Activated naive CD8-positive, alpha-beta T cell (primary cell): ENCODE results near the gene NRG2.
A peak's percentile ranks its signal among the peaks of the same experiment; 100 is the strongest.

Source experiments
- H3K27ac Mint-ChIP-seq: one replicate; pipeline ENCODE4 v1.8.0; 2021; ENCODE audit warnings: mixed read lengths
- H3K27me3 Mint-ChIP-seq: one replicate; pipeline ENCODE4 v1.8.0; 2021; ENCODE audit warnings: mixed read lengths
- H3K36me3 Mint-ChIP-seq: one replicate; pipeline ENCODE4 v1.8.0; 2021; ENCODE audit warnings: mixed read lengths
- H3K4me1 Mint-ChIP-seq: one replicate; pipeline ENCODE4 v1.8.0; 2021; ENCODE audit warnings: low read depth, mixed read lengths
- H3K4me3 Mint-ChIP-seq: one replicate; pipeline ENCODE4 v1.8.0; 2021; ENCODE audit warnings: mild to moderate bottlenecking, mixed read lengths
- H3K9me3 Mint-ChIP-seq: one replicate; pipeline ENCODE4 v1.8.0; 2021; ENCODE audit warnings: low read depth, mixed read lengths

The NRG2 gene

DNA sequence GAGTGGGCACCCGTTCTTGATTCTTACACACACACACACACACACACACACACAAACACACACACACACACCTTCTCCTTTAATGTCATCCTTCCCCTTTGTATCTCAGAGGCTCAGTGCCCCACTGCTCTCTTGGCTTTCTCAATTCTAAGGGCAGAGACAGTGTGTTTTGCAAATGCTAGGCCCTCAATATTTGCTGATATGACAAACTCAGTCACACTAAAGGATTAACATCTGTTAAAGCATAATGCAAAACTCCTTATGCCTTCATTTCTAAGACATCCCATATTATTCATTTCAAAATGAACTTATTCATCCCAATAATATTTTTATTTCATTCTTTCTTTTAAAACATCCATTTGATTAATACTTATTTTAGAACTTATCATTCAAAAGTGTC, 8.9 kb upstream of the NRG2 start:
- Mint-ChIP-seq H3K4me1 (no peaks in the 10 kb centered on the region), H3K4me3 (no peak overlapping the region), H3K36me3 (no peaks in the 10 kb centered on the region), H3K9me3 (no peaks in the 10 kb centered on the region), H3K27me3 (peaks cover 8% of the 10 kb centered on the region), H3K27ac (no peak overlapping the region)

DNA sequence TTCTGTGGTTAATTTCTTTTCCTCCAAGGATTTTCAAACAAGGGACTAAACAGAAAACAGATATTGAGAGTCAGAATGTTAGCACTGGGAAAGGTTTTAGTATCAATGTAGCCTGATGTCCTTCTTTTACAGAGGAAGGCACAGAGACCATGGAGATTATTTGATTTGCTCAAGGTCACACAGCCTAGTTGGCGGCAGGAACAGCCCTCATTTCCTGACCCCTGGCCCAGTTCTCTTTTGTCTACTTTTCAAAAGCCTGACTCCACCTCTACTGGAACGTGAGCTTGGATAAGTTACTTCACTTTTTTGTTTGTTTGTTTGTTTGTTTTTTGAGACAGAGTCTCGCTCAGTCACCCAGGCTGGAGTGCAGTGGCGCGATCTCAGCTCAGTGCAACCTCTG, 6.6 kb upstream of the NRG2 start:
- Mint-ChIP-seq H3K27ac (no peak overlapping the region), H3K27me3 (peaks cover 19% of the 10 kb centered on the region), H3K36me3 (no peaks in the 10 kb centered on the region), H3K9me3 (no peaks in the 10 kb centered on the region), H3K4me3 (no peak overlapping the region), H3K4me1 (no peaks in the 10 kb centered on the region)

DNA sequence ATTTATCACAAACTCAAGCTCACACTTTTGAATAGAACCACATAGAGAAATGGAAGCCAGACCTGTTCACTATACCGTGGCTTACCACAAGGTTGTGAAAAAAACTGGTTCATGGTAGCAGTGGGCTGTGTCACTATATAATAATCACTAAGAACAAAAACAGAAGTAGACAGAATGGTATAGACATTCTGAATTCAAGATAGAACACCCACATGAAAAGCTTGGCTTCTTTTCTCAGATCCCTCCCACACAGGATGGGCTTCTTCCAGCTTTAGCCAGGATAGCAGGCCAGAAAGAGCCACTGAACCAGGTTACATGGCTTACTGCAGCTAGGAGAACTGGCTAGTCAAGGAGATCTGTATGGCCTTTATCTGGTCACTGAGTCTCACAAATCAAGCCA, 6.1 kb upstream of the NRG2 start:
- Mint-ChIP-seq H3K27me3 (peaks cover 24% of the 10 kb centered on the region), H3K4me3 (no peak overlapping the region), H3K4me1 (no peaks in the 10 kb centered on the region), H3K9me3 (no peaks in the 10 kb centered on the region), H3K36me3 (no peaks in the 10 kb centered on the region), H3K27ac (no peak overlapping the region)

DNA sequence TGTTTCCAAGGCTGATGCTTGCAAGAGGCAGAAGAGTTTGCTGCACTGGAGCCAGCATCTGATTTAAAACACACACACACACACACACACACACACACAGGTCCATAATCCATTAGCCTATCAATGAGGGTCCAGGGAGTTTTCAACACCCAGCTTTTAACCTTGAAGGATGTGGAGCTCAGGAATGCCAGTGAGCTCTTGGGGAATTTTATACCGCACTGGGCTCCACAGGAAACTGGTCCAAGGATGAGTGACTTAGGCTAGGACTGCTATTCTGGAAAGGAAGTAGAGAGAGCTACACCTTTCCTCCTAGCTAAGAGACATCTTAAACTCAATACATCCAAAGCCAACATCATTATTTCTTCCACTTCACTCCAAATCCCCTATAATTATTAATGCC, 942 bp upstream of the NRG2 start:
- H3K9me3 Mint-ChIP-seq: no peaks in the 10 kb centered on the region
- peaks cover 12% of the 10 kb centered on the region for H3K4me1 Mint-ChIP-seq
- H3K27ac Mint-ChIP-seq: no peak overlapping the region
- peaks cover 35% of the 10 kb centered on the region for H3K27me3 Mint-ChIP-seq
- H3K36me3 Mint-ChIP-seq: no peaks in the 10 kb centered on the region
- H3K4me3 Mint-ChIP-seq: peak overlapping the region; percentile 76

DNA sequence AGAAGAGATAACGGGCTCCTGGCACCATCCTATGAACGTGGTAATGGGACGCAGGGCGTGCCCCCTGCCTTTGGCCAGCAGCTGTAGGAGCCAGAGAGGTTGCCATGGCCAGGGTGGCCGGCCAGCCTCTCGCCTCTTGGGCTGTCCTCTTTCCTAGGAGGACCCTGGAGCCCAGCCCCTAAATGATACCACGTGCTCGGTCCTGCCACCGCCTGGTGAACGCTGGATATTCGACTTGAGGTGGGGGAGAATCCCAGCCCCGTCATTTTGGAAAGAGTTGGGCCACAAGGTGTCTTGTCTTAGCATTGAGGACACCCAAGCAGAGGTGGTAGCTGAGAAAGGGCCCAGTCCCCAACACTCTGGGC, 391 bp upstream of the NRG2 start:
- H3K4me3 Mint-ChIP-seq: peak overlapping the region; percentile 76
- H3K36me3 Mint-ChIP-seq: no peaks in the 10 kb centered on the region
- H3K27me3 Mint-ChIP-seq: peaks cover 34% of the 10 kb centered on the region
- no peaks in the 10 kb centered on the region for H3K9me3 Mint-ChIP-seq
- H3K27ac Mint-ChIP-seq: no peak overlapping the region
- H3K4me1 Mint-ChIP-seq: peaks cover 13% of the 10 kb centered on the region

DNA sequence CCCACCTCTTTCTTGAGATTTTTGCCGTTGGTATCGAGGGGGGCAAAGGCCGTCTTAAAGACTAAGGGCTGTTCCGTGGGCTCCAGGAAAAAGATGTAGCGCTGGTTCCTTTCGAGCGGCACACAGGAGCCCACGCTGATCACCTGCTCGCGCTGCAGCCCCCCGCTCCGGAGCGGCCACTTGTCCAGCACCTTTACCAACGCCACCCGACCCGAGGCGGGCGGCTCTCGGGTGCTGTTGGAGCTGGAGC, 781 bp downstream of the NRG2 start:
- H3K27ac Mint-ChIP-seq: no peak overlapping the region
- no peaks in the 10 kb centered on the region for H3K36me3 Mint-ChIP-seq
- H3K4me3 Mint-ChIP-seq: peak overlapping the region; percentile 30
- H3K27me3 Mint-ChIP-seq: peaks cover 40% of the 10 kb centered on the region
- H3K9me3 Mint-ChIP-seq: no peaks in the 10 kb centered on the region
- H3K4me1 Mint-ChIP-seq: peaks cover 16% of the 10 kb centered on the region

DNA sequence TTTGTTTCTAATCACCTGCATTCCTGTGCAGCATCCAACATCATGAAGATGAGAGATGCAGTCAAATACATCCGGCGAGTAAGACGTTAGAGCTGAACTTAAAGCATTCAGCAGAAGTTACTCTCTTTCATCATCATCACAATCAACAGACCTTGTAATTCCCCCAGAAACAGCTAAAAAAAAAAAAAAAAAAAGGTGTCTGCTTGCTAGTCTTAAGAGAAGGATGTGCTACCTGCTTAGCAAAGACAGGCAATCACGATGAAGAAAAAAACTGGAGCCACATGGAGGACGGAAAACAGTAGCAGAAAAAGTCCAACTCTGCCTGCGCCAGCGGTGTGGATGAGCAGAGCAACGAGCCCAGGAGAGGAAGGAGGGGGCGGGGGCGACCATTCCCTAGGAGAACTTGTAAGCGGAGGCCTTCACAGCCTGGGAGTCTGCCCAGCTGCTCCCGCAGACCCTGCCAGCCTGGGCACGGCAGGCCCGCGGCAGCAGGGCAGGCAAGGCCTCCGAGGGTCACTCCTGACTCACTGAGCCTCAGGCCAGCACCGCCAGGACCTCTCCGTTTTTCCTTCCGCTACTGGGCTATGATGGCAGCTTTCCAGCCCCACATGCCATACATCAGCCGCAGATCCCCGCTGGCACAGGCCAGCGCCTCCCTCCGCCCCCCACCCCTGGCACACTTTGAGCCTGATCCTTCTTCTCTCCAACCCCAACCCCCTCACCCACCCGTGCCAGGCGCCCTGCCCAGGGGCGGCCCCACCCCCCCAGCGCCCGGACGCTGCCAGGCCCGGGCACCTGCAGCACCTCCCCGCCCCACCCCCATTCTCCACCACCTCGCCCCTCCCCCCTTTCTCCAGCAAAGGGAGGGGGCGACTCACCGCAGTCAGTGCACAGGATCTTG, 1.4 kb downstream of the NRG2 start:
- H3K4me1 Mint-ChIP-seq: peaks cover 16% of the 10 kb centered on the region
- no peaks in the 10 kb centered on the region for H3K36me3 Mint-ChIP-seq
- no peak overlapping the region for H3K27ac Mint-ChIP-seq
- H3K27me3 Mint-ChIP-seq: peaks cover 45% of the 10 kb centered on the region
- H3K9me3 Mint-ChIP-seq: no peaks in the 10 kb centered on the region
- H3K4me3 Mint-ChIP-seq: peak overlapping the region; percentile 84

DNA sequence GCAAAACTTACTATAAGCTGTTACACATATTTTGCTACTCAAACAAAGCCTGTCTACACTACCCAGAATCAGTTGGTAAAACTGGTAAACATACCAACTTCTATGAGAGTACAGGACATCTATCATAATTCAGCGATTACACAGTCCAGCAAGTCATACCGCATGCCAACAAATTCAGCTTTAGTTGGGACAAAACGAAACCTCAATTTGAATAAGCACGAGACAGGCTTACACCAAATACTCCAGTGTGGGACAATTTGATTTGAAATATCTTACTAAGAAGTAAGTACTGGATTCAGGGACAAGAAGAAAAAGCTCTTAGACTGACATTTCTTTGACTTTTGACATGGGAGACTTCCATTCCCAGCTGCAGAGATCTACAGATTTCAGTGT, 2.0 kb downstream of the NRG2 start:
- Mint-ChIP-seq H3K27ac (no peak overlapping the region), H3K4me3 (peak overlapping the region; percentile 84), H3K27me3 (peaks cover 47% of the 10 kb centered on the region)

DNA sequence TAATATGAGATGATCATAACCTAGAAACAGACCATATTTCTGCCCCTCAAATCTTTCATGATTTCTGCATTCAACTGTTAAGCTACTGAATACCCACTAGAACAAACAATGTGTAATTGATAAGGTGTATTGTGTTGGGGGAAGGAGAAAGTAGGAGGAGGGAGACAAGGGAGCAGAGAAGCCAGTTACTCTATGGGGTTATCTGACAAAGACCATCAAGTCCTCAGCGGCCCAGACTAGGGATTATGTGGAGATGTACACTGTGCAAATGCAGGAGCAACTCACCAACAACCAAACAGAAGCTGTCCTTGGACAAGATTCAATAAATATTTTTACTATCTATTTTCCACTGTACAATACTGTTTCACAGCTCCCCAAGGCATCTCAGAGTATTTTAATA, 2.7 kb downstream of the NRG2 start:
- Mint-ChIP-seq H3K4me1 (peaks cover 16% of the 10 kb centered on the region), H3K27me3 (peaks cover 47% of the 10 kb centered on the region), H3K36me3 (no peaks in the 10 kb centered on the region), H3K27ac (no peak overlapping the region), H3K4me3 (no peak overlapping the region), H3K9me3 (no peaks in the 10 kb centered on the region)

More for the DNA sequence above, 2.0 kb downstream of the NRG2 start:
- H3K36me3 Mint-ChIP-seq: no peaks in the 10 kb centered on the region
- peaks cover 16% of the 10 kb centered on the region for H3K4me1 Mint-ChIP-seq
- no peaks in the 10 kb centered on the region for H3K9me3 Mint-ChIP-seq

DNA sequence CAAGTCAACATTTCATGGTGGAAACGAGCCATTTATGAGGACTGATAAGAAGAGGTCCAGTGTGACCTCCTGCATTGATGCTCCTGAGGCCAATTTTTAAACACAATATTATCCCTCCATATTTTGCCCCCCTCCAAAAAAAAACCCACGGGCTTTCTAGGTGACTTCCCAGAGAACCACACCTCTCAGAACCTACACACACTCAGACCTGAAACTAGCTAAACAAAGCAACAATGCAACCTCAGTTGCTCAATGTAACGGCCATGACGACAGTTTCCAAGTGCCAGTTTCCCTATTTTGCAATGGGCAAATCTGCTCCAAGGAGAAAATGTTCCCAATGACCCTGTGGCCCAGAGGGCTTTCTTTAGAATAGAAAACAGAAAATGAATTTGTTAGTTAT, 3.5 kb downstream of the NRG2 start:
- peaks cover 42% of the 10 kb centered on the region for H3K27me3 Mint-ChIP-seq
- H3K36me3 Mint-ChIP-seq: no peaks in the 10 kb centered on the region
- peaks cover 16% of the 10 kb centered on the region for H3K4me1 Mint-ChIP-seq
- no peak overlapping the region for H3K4me3 Mint-ChIP-seq
- H3K9me3 Mint-ChIP-seq: no peaks in the 10 kb centered on the region
- H3K27ac Mint-ChIP-seq: no peak overlapping the region

DNA sequence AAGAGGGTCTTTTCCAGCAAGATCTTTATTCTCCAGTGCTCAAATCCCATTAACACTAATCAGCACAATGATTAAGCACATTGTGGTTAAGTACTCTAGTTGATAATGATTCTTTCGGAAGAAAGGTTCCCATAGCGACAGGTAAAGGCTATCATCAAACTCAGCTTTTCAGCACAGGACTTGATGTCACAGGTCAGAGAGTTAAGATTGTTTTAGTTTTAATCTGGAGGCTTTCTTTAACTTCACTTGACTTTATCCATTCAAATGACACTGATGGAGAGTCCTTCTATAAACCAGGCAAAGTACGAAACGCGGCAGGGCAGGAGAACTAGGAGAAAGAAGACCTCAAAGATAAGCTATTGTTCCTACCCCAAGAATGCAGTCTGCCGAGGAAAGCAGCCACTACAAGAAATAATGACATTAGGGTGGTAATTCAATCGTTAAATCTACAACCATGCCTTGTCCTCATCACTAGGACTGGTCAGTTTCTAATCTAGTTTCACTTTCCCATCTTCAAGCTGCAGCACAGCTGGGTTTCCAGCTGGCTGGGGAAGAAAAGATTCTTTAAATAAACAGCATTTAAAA, 4.6 kb downstream of the NRG2 start:
- Mint-ChIP-seq H3K36me3 (no peaks in the 10 kb centered on the region), H3K4me3 (no peak overlapping the region), H3K27ac (no peak overlapping the region), H3K9me3 (no peaks in the 10 kb centered on the region), H3K27me3 (peaks cover 39% of the 10 kb centered on the region), H3K4me1 (peaks cover 11% of the 10 kb centered on the region)

DNA sequence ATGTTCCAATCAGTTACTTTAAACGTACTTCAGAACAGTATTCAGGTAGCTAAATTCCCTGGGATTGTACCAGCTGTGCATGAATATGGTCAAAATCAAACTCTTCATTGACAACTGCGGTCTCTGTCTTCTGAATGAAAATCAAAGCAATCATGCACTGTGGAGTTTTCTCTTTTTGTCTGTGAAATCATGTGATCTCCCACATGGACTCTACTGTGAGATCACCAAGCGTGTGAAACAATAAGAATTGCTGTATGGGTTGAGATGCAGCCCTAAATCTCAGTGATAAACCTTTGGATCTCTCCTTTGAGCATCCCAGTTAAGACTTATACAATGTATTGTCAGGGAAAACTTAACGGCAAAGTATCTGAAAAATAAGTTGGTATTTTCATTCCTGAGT, 6.1 kb downstream of the NRG2 start:
- Mint-ChIP-seq H3K36me3 (no peaks in the 10 kb centered on the region), H3K9me3 (no peaks in the 10 kb centered on the region), H3K27ac (no peak overlapping the region), H3K27me3 (peaks cover 44% of the 10 kb centered on the region), H3K4me3 (no peak overlapping the region), H3K4me1 (peaks cover 11% of the 10 kb centered on the region)

DNA sequence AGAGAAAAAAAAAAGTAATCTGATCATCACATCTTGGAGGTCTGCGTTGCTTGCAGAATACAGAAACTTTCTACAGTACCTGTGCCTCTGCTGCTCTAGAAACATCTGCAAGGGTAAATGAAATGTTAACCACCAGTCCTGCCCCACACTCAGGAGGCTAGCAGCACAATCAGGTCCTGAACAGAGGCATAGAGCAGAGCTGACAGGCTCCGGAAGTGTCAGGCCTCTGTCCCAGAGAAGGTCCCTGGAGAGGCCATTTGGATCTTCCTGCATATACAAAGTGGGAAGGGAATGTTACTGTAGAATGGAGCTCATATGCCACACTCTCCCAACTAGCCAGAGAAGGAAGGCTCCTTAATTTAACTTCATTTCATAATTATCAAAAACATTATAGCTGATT, 7.2 kb downstream of the NRG2 start:
- Mint-ChIP-seq H3K27ac (no peak overlapping the region), H3K9me3 (no peaks in the 10 kb centered on the region), H3K4me1 (peaks cover 4% of the 10 kb centered on the region), H3K27me3 (peaks cover 40% of the 10 kb centered on the region), H3K4me3 (no peak overlapping the region), H3K36me3 (no peaks in the 10 kb centered on the region)

DNA sequence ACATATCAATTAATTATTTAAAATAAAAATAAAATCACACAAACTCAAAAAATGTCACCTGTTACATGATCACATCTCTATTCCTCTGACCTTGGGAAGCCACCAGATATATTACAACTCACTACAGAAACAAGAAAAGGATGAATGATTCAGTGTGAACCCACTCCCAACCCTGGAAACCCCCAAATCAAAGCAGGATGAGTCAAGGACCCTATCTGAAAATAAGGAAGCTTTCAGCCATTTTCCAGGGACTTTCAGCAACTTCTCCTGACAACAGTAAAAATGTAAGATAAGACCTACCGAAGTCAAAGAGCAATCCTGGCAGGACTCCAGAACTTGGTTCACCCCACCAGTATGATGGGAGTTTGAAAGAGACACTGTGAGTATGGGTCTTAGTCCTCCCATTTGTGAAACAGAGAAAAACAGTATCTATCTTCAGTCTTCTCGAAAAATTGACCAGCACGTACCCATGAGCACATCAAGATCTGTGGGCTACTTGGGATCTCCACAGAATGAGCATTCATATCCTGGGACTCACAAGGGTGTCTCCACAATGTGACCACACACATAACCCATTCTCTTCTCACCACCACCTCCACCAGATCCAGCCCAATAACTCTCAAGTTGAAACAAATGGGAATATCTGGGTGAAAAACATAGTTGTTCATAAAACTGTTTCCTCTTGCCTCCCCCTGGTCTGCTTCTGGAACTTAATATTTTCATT, 9.9 kb downstream of the NRG2 start:
- Mint-ChIP-seq H3K27me3 (peaks cover 32% of the 10 kb centered on the region), H3K4me1 (no peaks in the 10 kb centered on the region), H3K4me3 (no peak overlapping the region), H3K36me3 (no peaks in the 10 kb centered on the region), H3K27ac (no peak overlapping the region), H3K9me3 (no peaks in the 10 kb centered on the region)

DNA sequence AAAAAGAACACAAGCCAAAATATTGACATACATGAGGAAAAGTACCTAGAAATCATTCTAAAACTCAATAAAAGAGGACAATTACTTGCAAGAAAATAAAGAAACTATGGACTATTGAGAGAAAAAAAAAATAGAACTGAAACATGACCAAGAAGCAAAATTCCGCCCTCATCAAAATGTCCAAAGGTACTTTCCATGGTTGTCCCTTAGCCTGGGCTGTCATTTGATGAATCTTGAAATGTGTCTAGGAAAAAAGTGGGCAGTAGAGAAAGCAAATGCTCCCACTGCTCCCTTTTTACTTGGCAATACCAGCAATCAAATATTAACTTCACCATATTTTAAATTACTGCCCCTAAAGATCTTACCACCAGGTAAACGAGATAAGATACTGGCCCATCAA, 10.8 kb downstream of the NRG2 start:
- Mint-ChIP-seq H3K27me3 (peaks cover 32% of the 10 kb centered on the region), H3K4me1 (no peaks in the 10 kb centered on the region), H3K9me3 (no peaks in the 10 kb centered on the region), H3K27ac (no peak overlapping the region), H3K4me3 (no peak overlapping the region), H3K36me3 (no peaks in the 10 kb centered on the region)
